Activated CD4-positive, CD25-positive, alpha-beta regulatory T cell treated with anti-CD3 and anti-CD28 coated beads, Interleukin-2, amount 50 U/mL, for 16 hours (primary cell): ENCODE measurements around the gene PRR5L.

Experiments
- DNase-seq: peaks from one replicate; pipeline ENCODE4 v3.0.0-alpha.2; 2020; ENCODE audit warnings: low read depth, low spot score

The PRR5L gene

GRCh38 chr11:36358436-36358835 is 62.3 kb downstream of the PRR5L start:
- DNase-seq: no peak

- DNase-seq: no peak
Measured at GRCh38 chr11:36360318-36360717, 64.2 kb downstream of the PRR5L start.

GRCh38 chr11:36360826-36361415 is 64.8 kb downstream of the PRR5L start:
- no peak for DNase-seq

GRCh38 chr11:36361472-36361871 is 65.4 kb downstream of the PRR5L start:
- DNase-seq: no peak

GRCh38 chr11:36361901-36362391 is 65.9 kb downstream of the PRR5L start:
- DNase-seq: no peak

- no peak for DNase-seq
Measured at GRCh38 chr11:36362902-36363301, 66.8 kb downstream of the PRR5L start.

GRCh38 chr11:36363361-36364268 is 67.5 kb downstream of the PRR5L start:
- DNase-seq: no peak

- no peak for DNase-seq
Measured at GRCh38 chr11:36364551-36365325, 68.7 kb downstream of the PRR5L start.

GRCh38 chr11:36365907-36366306 is 69.8 kb downstream of the PRR5L start:
- no peak for DNase-seq

- no peak for DNase-seq
Measured at GRCh38 chr11:36367806-36368680, 72.0 kb downstream of the PRR5L start.

- DNase-seq: no peak
Measured at GRCh38 chr11:36371181-36371580, 75.1 kb downstream of the PRR5L start.

GRCh38 chr11:36371590-36371989 is 75.5 kb downstream of the PRR5L start:
- DNase-seq: no peak

GRCh38 chr11:36372101-36372771 is 76.1 kb downstream of the PRR5L start:
- DNase-seq: no peak

- DNase-seq: no peak
Measured at GRCh38 chr11:36373016-36374010, 77.2 kb downstream of the PRR5L start.

GRCh38 chr11:36374726-36375125 is 78.6 kb downstream of the PRR5L start:
- DNase-seq: no peak

GRCh38 chr11:36375353-36376008 is 79.4 kb downstream of the PRR5L start:
- DNase-seq: no peak

GRCh38 chr11:36376009-36376887 is 80.2 kb downstream of the PRR5L start:
- no peak for DNase-seq
